ENCODE data around the gene IFNGR2. TPM values are rescaled to one million over a fixed set of nuclear protein-coding genes. Genes with fewer than 3 reads are reported as not detected.

Gene IFNGR2
- total RNA-seq, 1 experiment from 2014 or later, result 47.0 TPM

GRCh38 chr21:33433425-33434114 is 30.4 kb downstream of the IFNGR2 start:
- Mint-ChIP-seq H3K9me3 (ENCODE audit: unreplicated experiment) (no peaks in the 10 kb centered on the region), H3K27me3 (ENCODE audit: insufficient read depth, unreplicated experiment) (no peaks in the 10 kb centered on the region), H3K4me3 (ENCODE audit: unreplicated experiment) (no peak overlapping the region), H3K36me3 (ENCODE audit: insufficient read depth, unreplicated experiment) (peaks cover 83% of the 10 kb centered on the region), H3K4me1 (ENCODE audit: low read depth, unreplicated experiment) (no peaks in the 10 kb centered on the region), H3K27ac (ENCODE audit: unreplicated experiment) (no peak overlapping the region)
- CTCF ChIA-PET, result no interaction called here
- intact Hi-C loops (cut with micrococcal nuclease; ENCODE audit: unreplicated experiment), result loop anchor here (1.0 kb wide), 1 partner anchor 20 kb away; no protein-coding TSS in a partner anchor
- no peak overlapping the region for H3K4me3 ChIP-seq (ENCODE audit: low read depth, low read length)
- H3K36me3 ChIP-seq (ENCODE audit: control insufficient read depth, insufficient read depth, low read length), result peaks cover 1% of the 10 kb centered on the region; the same call in 1 of the 2 replicates
- BruUV-seq (replicated peaks), result no TSS peak
- H3K9me3 ChIP-seq, result no peaks in the 10 kb centered on the region
- H3K27me3 ChIP-seq (replicated peaks; ENCODE audit: control insufficient read depth, insufficient read depth, low read length), result no peaks in the 10 kb centered on the region
- TF ChIP-seq CTCF (IDR thresholded peaks at IDR 0.05; ENCODE audit: insufficient read depth in 1 of 2, low read depth in 1 of 2, low read length in 1 of 2, severe bottlenecking in 1 of 2, unreplicated experiment in 1 of 2), result no peak
- no peaks in the 10 kb centered on the region for H3K4me1 ChIP-seq
- POLR2A ChIA-PET, result no interaction called here
- DNase-seq, result no peak

GRCh38 chr21:33434770-33435360 is 31.7 kb downstream of the IFNGR2 start:
- no peaks in the 10 kb centered on the region for H3K27me3 Mint-ChIP-seq (ENCODE audit: insufficient read depth, unreplicated experiment)
- no peak for DNase-seq
- Histone ChIP-seq H3K36me3 (ENCODE audit: control insufficient read depth, insufficient read depth, low read length) (peaks cover 3% of the 10 kb centered on the region; the same call in 1 of the 2 replicates), H3K27me3 (replicated peaks; ENCODE audit: control insufficient read depth, insufficient read depth, low read length) (no peaks in the 10 kb centered on the region), H3K4me1 (no peaks in the 10 kb centered on the region), H3K4me3 (ENCODE audit: low read depth, low read length) (no peak overlapping the region), H3K9me3 (no peaks in the 10 kb centered on the region)
- H3K27ac Mint-ChIP-seq (ENCODE audit: unreplicated experiment), result no peak overlapping the region
- no peak overlapping the region for H3K4me3 Mint-ChIP-seq (ENCODE audit: unreplicated experiment)
- TF ChIP-seq CTCF (IDR thresholded peaks at IDR 0.05; ENCODE audit: insufficient read depth in 1 of 2, low read depth in 1 of 2, low read length in 1 of 2, severe bottlenecking in 1 of 2, unreplicated experiment in 1 of 2), result no peak
- H3K9me3 Mint-ChIP-seq (ENCODE audit: unreplicated experiment), result no peaks in the 10 kb centered on the region
- POLR2A ChIA-PET, result no interaction called here
- no peaks in the 10 kb centered on the region for H3K4me1 Mint-ChIP-seq (ENCODE audit: low read depth, unreplicated experiment)
- CTCF ChIA-PET, result interaction anchor here (0.8 kb wide), 1 partner anchor 11 kb away, joined by 3 read pairs; no protein-coding TSS in a partner anchor
- peaks cover 78% of the 10 kb centered on the region for H3K36me3 Mint-ChIP-seq (ENCODE audit: insufficient read depth, unreplicated experiment)
- no TSS peak for BruUV-seq (replicated peaks)
- intact Hi-C loops (cut with micrococcal nuclease; ENCODE audit: unreplicated experiment), result loop anchor here (1.0 kb wide), 1 partner anchor 22 kb away; no protein-coding TSS in a partner anchor

GRCh38 chr21:33437140-33437539 is 33.9 kb downstream of the IFNGR2 start:
- Mint-ChIP-seq H3K4me1 (ENCODE audit: low read depth, unreplicated experiment) (peaks cover 6% of the 10 kb centered on the region), H3K36me3 (ENCODE audit: insufficient read depth, unreplicated experiment) (peaks cover 61% of the 10 kb centered on the region), H3K9me3 (ENCODE audit: unreplicated experiment) (no peaks in the 10 kb centered on the region), H3K27me3 (ENCODE audit: insufficient read depth, unreplicated experiment) (no peaks in the 10 kb centered on the region), H3K4me3 (ENCODE audit: unreplicated experiment) (no peak overlapping the region), H3K27ac (ENCODE audit: unreplicated experiment) (no peak overlapping the region)
- intact Hi-C loops (cut with micrococcal nuclease; ENCODE audit: unreplicated experiment), result no loop called here
- no peak for DNase-seq
- TSS peak; percentile 24 for BruUV-seq (replicated peaks)
- CTCF ChIA-PET, result interaction anchor here (0.7 kb wide), 1 partner anchor 43 kb away, joined by 3 read pairs; no protein-coding TSS in a partner anchor
- TF ChIP-seq CTCF (IDR thresholded peaks at IDR 0.05; ENCODE audit: insufficient read depth in 1 of 2, low read depth in 1 of 2, low read length in 1 of 2, severe bottlenecking in 1 of 2, unreplicated experiment in 1 of 2), result no peak
- Histone ChIP-seq H3K4me1 (no peaks in the 10 kb centered on the region), H3K27me3 (replicated peaks; ENCODE audit: control insufficient read depth, insufficient read depth, low read length) (no peaks in the 10 kb centered on the region), H3K4me3 (ENCODE audit: low read depth, low read length) (no peak overlapping the region), H3K36me3 (ENCODE audit: control insufficient read depth, insufficient read depth, low read length) (peaks cover 2% of the 10 kb centered on the region; the same call in 1 of the 2 replicates), H3K9me3 (no peaks in the 10 kb centered on the region)
- POLR2A ChIA-PET, result no interaction called here

Measured in Caco-2 (cell line).